K562 (cell line): ENCODE results near the gene PLEKHO1. TPM values are rescaled to one million over a fixed set of nuclear protein-coding genes. Genes with fewer than 3 reads are reported as not detected.

Experiments
- ATF1 ChIP-seq, 2 experiments: fragments of 450-650 bp in 1 of 2; IDR thresholded peaks; 2 replicates each; pipeline ENCODE4 v1.6.1; 2016; ENCODE audit warnings: missing compliant biosample characterization in 1 of 2, missing genetic modification characterization in 1 of 2
- HMGN3 ChIP-seq: IDR thresholded peaks from 2 replicates; pipeline ENCODE4 v1.6.1; 2011; ENCODE audit warnings: borderline replicate concordance, low read depth, mild to moderate bottlenecking, mixed read lengths, low read length; ENCODE audit not compliant: insufficient read length; ENCODE audit errors: extremely low read depth
- HMGXB4 ChIP-seq: sonication (generic); formaldehyde crosslinking; IDR thresholded peaks from 2 replicates; pipeline ENCODE4 v1.8.1; 2023; ENCODE audit warnings: mild to moderate bottlenecking, missing genetic modification reagents
- MAFG ChIP-seq: fragments of 450-650 bp; conservative IDR thresholded peaks from 2 replicates; pipeline ENCODE4 v1.6.1; 2016; ENCODE audit warnings: missing genetic modification characterization, missing compliant biosample characterization
- SPI1 ChIP-seq: IDR thresholded peaks from 2 replicates; pipeline ENCODE4 v1.6.1; 2011; ENCODE audit warnings: low read depth, low read length, control low read depth, borderline replicate concordance
- TAF1 ChIP-seq: IDR thresholded peaks from 2 replicates; pipeline ENCODE4 v1.6.1; 2011; ENCODE audit warnings: mild to moderate bottlenecking, low read length, moderate library complexity; ENCODE audit not compliant: insufficient read depth, control insufficient read depth, severe bottlenecking; ENCODE audit errors: extremely low read depth
- VEZF1 ChIP-seq: fragments of 200-800 bp; sonication (Bioruptor generic); IDR thresholded peaks from 2 replicates; pipeline ENCODE4 v1.6.1; 2017; ENCODE audit warnings: missing genetic modification characterization, missing compliant biosample characterization
- ZNF239 ChIP-seq: fragments of 250-450 bp; sonication (Bioruptor Pico); IDR thresholded peaks from 2 replicates; pipeline ENCODE4 v1.4.0; 2020; ENCODE audit warnings: mild to moderate bottlenecking
- polyA plus RNA-seq, 8 experiments: library from polyadenylated mRNA; depleted of rRNA in 4 of 8; stranded (reverse) in 5 of 8; unstranded in 3 of 8; fragments of >200 nt; fragmentation: Nextera tagmentation in 2 of 8; fragmentation: Illumina TruSeq in 1 of 8; extraction: Ambion mirVana in 2 of 8; extraction: Trizol in 1 of 8; gene quantifications; 2 replicates each; pipeline versions ENCODE4 v1.2.1 to v1.2.3, GENCODE V29; 2011 to 2014; ENCODE audit warnings: inconsistent platforms in 1 of 8, missing spikeins in 1 of 8
- total RNA-seq, 7 experiments: library from RNA; depleted of rRNA in 6 of 7; stranded (reverse); fragments of >200 nt in 6 of 7; fragmentation: Illumina TruSeq in 2 of 7; extraction: Trizol in 2 of 7; gene quantifications; 2 replicates each; pipeline versions ENCODE4 v1.2.1 to v1.2.3, GENCODE V29; 2011 to 2021; ENCODE audit warnings: low replicate concordance in 1 of 7

The PLEKHO1 gene
- total and polyA plus RNA-seq, 9 of the 15 experiments (the other 6 are each of a cell fraction or from before 2014, with no cell fraction given) = 0.39 to 16.2 (median 9.6) TPM

GRCh38 chr1:150149271-150150132 lies at the start of gene PLEKHO1 (continued):
- TF ChIP-seq VEZF1 = peak; percentile 95
- TF ChIP-seq TAF1 = peak; percentile 24
- TF ChIP-seq ATF1 (CRISPR knock-in tag; IDR thresholded peaks at IDR 0.05) = no peak
- TF ChIP-seq ATF1 (tag; IDR thresholded peaks at IDR 0.05) = 0 out of 2 replicates have a peak, but pooled peaks have one; percentile 23
- TF ChIP-seq HMGXB4 (CRISPR knock-in tag) = no peak
- TF ChIP-seq ZNF239 (CRISPR knock-in tag) = no peak
- no peak for TF ChIP-seq MAFG
- no peak for TF ChIP-seq SPI1
- peak; percentile 38 for TF ChIP-seq HMGN3
